ENCODE measurements around the gene GPR161. TPM values are rescaled to one million over a fixed set of nuclear protein-coding genes. Genes with fewer than 3 reads are reported as not detected.

The GPR161 gene
- total and polyA plus RNA-seq, 9 of the 15 experiments (the other 6 are each of a cell fraction or from before 2014, with no cell fraction given) = 0.15 to 2.4 (median 0.76) TPM

GRCh38 chr1:168089326-168089978, 47.3 kb downstream of the GPR161 start:
- 54% methylated on average over 13 of the region's 13 CpGs for WGBS (ENCODE audit: insufficient coverage, low coverage, missing lambda C conversion rate)

More at GRCh38 chr1:168089326-168089978, 47.3 kb downstream of the GPR161 start:
- no peaks in the 10 kb centered on the region for H3K36me3 ChIP-seq (ENCODE audit: control insufficient read depth, insufficient read depth, low read length)
- no peak overlapping the region for H2AFZ ChIP-seq (ENCODE audit: low read depth, low read length)
- TF ChIP-seq CHD1 (IDR thresholded peaks at IDR 0.05; ENCODE audit: low read length) = no peak
- no peak for TF ChIP-seq KDM1A (IDR thresholded peaks at IDR 0.05)
- TF ChIP-seq ZNF699 (CRISPR knock-in tag; IDR thresholded peaks at IDR 0.05; ENCODE audit: insufficient replicate concordance) = no peak
- TF ChIP-seq MAX (CRISPR knock-in tag; IDR thresholded peaks at IDR 0.05) = no peak
- TF ChIP-seq HNRNPH1 (optimal IDR thresholded peaks at IDR 0.05; ENCODE audit: low read depth, low read length) = no peak
- TF ChIP-seq SFPQ (IDR thresholded peaks at IDR 0.05; ENCODE audit: low read depth, low read length) = no peak
- TF ChIP-seq GTF2E2 (tag; IDR thresholded peaks at IDR 0.05) = no peak
- no peak for TF ChIP-seq ZNF586 (CRISPR knock-in tag; conservative IDR thresholded peaks at IDR 0.05)
- intact Hi-C loops (cut with micrococcal nuclease) = loop anchor here (10.0 kb wide), 2 partner anchors 405 to 485 kb away; no protein-coding TSS in a partner anchor
- H3K27ac ChIP-seq (ENCODE audit: extremely low read depth, low read depth, low read length) = no peak overlapping the region
- no peaks in the 10 kb centered on the region for H3K9me1 ChIP-seq (ENCODE audit: control insufficient read depth, insufficient read depth, low read length)
- in situ Hi-C loops (cut with MboI) = no loop called here
- no peaks in the 10 kb centered on the region for H4K20me1 ChIP-seq (replicated peaks; ENCODE audit: control insufficient read depth, insufficient read depth, low read length)
- no peak for DNase-seq (ENCODE audit: extremely low read depth in 1 of 4, low spot score in 3 of 4)
- BruUV-seq (replicated peaks) = no TSS peak
- ChIA-PET POLR2A (no interaction called here), CTCF (ENCODE audit: low intra/inter-chr PET ratio) (interaction anchor here (0.6 kb wide), 1 partner anchor 67 kb away, joined by 4 read pairs; no protein-coding TSS in a partner anchor)
- peak overlapping the region in 1 of 2 experiments; percentile 11; a peak in 1 of 4 replicates for H3K9ac ChIP-seq (ENCODE audit: insufficient read depth in 1 of 2, low read depth in 2 of 2, low read length in 2 of 2)
- H3K4me3 ChIP-seq = no peak overlapping the region
- no peak overlapping the region for H3K4me2 ChIP-seq (ENCODE audit: insufficient read depth, low read length)
- no peak for ATAC-seq
- peaks cover 3 to 17% of the 10 kb centered on the region in 2 experiments; a peak in 4 of 5 replicates for H3K4me1 ChIP-seq (replicated peaks in 1 of 2; ENCODE audit: control insufficient read depth in 2 of 2, insufficient read depth in 2 of 2, low read length in 2 of 2)
- FAIRE-seq = no peak
- no peaks in the 10 kb centered on the region for H3K79me2 ChIP-seq (ENCODE audit: control insufficient read depth, insufficient read depth, low read length)
- H3K27me3 ChIP-seq (ENCODE audit: control insufficient read depth in 2 of 2, insufficient read depth in 2 of 2, low read length in 2 of 2) = peaks cover 0 to 15% of the 10 kb centered on the region in 2 experiments; a peak in 2 of 5 replicates
- no peaks in the 10 kb centered on the region for H3K9me3 ChIP-seq (replicated peaks; ENCODE audit: control insufficient read depth, insufficient read depth, low read depth, low read length)

Measured in K562 (cell line).